ENCODE data around the gene MROH8. TPM values are rescaled to one million over a fixed set of nuclear protein-coding genes. Genes with fewer than 3 reads are reported as not detected.
A peak's percentile ranks its signal among the peaks of the same experiment; 100 is the strongest.

The MROH8 gene
- total RNA-seq, 1 donor from 2014 or later, result 5.3 TPM

GRCh38 chr20:37200926-37201826, 21.8 kb upstream of the MROH8 start:
- no peak for FAIRE-seq
- DNase-seq (ENCODE audit: low spot score in 2 of 2), result no peak

GRCh38 chr20:37200376-37200775, 21.0 kb upstream of the MROH8 start:
- no peak for FAIRE-seq

GRCh38 chr20:37198932-37199660, 19.7 kb upstream of the MROH8 start:
- no peak for DNase-seq (ENCODE audit: low spot score in 2 of 2)
- FAIRE-seq, result no peak

More at GRCh38 chr20:37200376-37200775, 21.0 kb upstream of the MROH8 start:
- DNase-seq (ENCODE audit: low spot score in 2 of 2), result no peak

GRCh38 chr20:37194621-37195417, 15.5 kb upstream of the MROH8 start:
- no peak for FAIRE-seq

GRCh38 chr20:37193821-37194220, 14.5 kb upstream of the MROH8 start:
- no peak for DNase-seq (ENCODE audit: low spot score in 2 of 2)
- FAIRE-seq, result no peak

More at GRCh38 chr20:37194621-37195417, 15.5 kb upstream of the MROH8 start:
- DNase-seq (ENCODE audit: low spot score in 2 of 2), result no peak

- FAIRE-seq, result no peak
- DNase-seq (ENCODE audit: low spot score in 2 of 2), result no peak
Observed at GRCh38 chr20:37193226-37193625, 13.9 kb upstream of the MROH8 start.

- FAIRE-seq (peak; percentile 84), DNase-seq (ENCODE audit: low spot score in 2 of 2) (peak; percentile 73 to 83)
Observed at GRCh38 chr20:37192137-37192854, 12.9 kb upstream of the MROH8 start.

GRCh38 chr20:37190354-37191112, 11.2 kb upstream of the MROH8 start:
- DNase-seq (ENCODE audit: low spot score in 2 of 2), result no peak

GRCh38 chr20:37189416-37190016, 10.2 kb upstream of the MROH8 start:
- no peak for FAIRE-seq
- DNase-seq (ENCODE audit: low spot score in 2 of 2), result no peak

More at GRCh38 chr20:37190354-37191112, 11.2 kb upstream of the MROH8 start:
- no peak for FAIRE-seq

GRCh38 chr20:37188787-37189186, 9.4 kb upstream of the MROH8 start:
- FAIRE-seq (no peak), DNase-seq (ENCODE audit: low spot score in 2 of 2) (no peak)

GRCh38 chr20:37185686-37186085, 6.3 kb upstream of the MROH8 start:
- FAIRE-seq, result no peak
- no peak for DNase-seq (ENCODE audit: low spot score in 2 of 2)

- FAIRE-seq (no peak), DNase-seq (ENCODE audit: low spot score in 2 of 2) (no peak)
Observed at GRCh38 chr20:37179683-37180524, 556 bp upstream of the MROH8 start.

- FAIRE-seq (no peak), DNase-seq (ENCODE audit: low spot score in 2 of 2) (no peak)
Observed at GRCh38 chr20:37172836-37173235, 6.5 kb downstream of the MROH8 start.

- FAIRE-seq, result no peak
- no peak for DNase-seq (ENCODE audit: low spot score in 2 of 2)
Observed at GRCh38 chr20:37166867-37167266, 12.5 kb downstream of the MROH8 start.

- no peak for DNase-seq (ENCODE audit: low spot score in 2 of 2)
- FAIRE-seq, result no peak
Observed at GRCh38 chr20:37165031-37165430, 14.3 kb downstream of the MROH8 start.

- FAIRE-seq (no peak), DNase-seq (ENCODE audit: low spot score in 2 of 2) (no peak)
Observed at GRCh38 chr20:37163832-37164554, 15.4 kb downstream of the MROH8 start.

- no peak for FAIRE-seq
Observed at GRCh38 chr20:37162646-37163045, 16.7 kb downstream of the MROH8 start.

More at GRCh38 chr20:37162646-37163045, 16.7 kb downstream of the MROH8 start:
- no peak for DNase-seq (ENCODE audit: low spot score in 2 of 2)

Data from frontal cortex (tissue), 4 donors.